ENCODE measurements around the gene NTNG2.

Gene NTNG2

GRCh38 chr9:132283863-132284262 lies 122.0 kb downstream of the NTNG2 start:
- H3K27ac ChIP-seq: no peak overlapping the region
- TF ChIP-seq ZFX (IDR thresholded peaks at IDR 0.05; ENCODE audit: borderline replicate concordance): no peak
- TF ChIP-seq CTCF (IDR thresholded peaks at IDR 0.05): no peak

- no peak overlapping the region for H3K27ac ChIP-seq
- TF ChIP-seq ZFX (IDR thresholded peaks at IDR 0.05; ENCODE audit: borderline replicate concordance) (no peak), CTCF (IDR thresholded peaks at IDR 0.05) (no peak)
Measured at GRCh38 chr9:132287256-132287760, 125.5 kb downstream of the NTNG2 start.

GRCh38 chr9:132288361-132288760 lies 126.5 kb downstream of the NTNG2 start:
- H3K27ac ChIP-seq: no peak overlapping the region
- TF ChIP-seq CTCF (IDR thresholded peaks at IDR 0.05): no peak

GRCh38 chr9:132288966-132289365 lies 127.1 kb downstream of the NTNG2 start:
- no peak overlapping the region for H3K27ac ChIP-seq
- no peak for TF ChIP-seq CTCF (IDR thresholded peaks at IDR 0.05)
- TF ChIP-seq ZFX (IDR thresholded peaks at IDR 0.05; ENCODE audit: borderline replicate concordance): no peak

- H3K27ac ChIP-seq: no peak overlapping the region
- TF ChIP-seq CTCF (IDR thresholded peaks at IDR 0.05) (no peak), ZFX (IDR thresholded peaks at IDR 0.05; ENCODE audit: borderline replicate concordance) (no peak)
Measured at GRCh38 chr9:132293145-132293721, 131.4 kb downstream of the NTNG2 start.
